ENCODE measurements around the gene KRT17.
"Not testable (repeated sequence)": the region's sequence is repeated elsewhere in the genome, so short reads cannot be mapped to it uniquely, and the experiment has no call there.

The KRT17 gene

GRCh38 chr17:41633556-41634199 is 9.3 kb upstream of the KRT17 start:
- FAIRE-seq = no peak

GRCh38 chr17:41632482-41633105 is 8.2 kb upstream of the KRT17 start:
- FAIRE-seq = no peak

- no peak for FAIRE-seq
These were observed 7.5 kb upstream of the KRT17 start for GRCh38 chr17:41631898-41632285.

- FAIRE-seq = no peak
These were observed 6.9 kb upstream of the KRT17 start for GRCh38 chr17:41631025-41631897.

GRCh38 chr17:41629826-41630670 is 5.7 kb upstream of the KRT17 start:
- no peak for FAIRE-seq

GRCh38 chr17:41629316-41629715 is 4.9 kb upstream of the KRT17 start:
- FAIRE-seq = no peak

GRCh38 chr17:41628621-41629255 is 4.4 kb upstream of the KRT17 start:
- not testable (repeated sequence) for FAIRE-seq

- FAIRE-seq = not testable (repeated sequence)
These were observed 3.6 kb upstream of the KRT17 start for GRCh38 chr17:41628073-41628370.

- FAIRE-seq = no peak
These were observed 3.1 kb upstream of the KRT17 start for GRCh38 chr17:41627316-41628072.

GRCh38 chr17:41626914-41627295 is 2.5 kb upstream of the KRT17 start:
- FAIRE-seq = not testable (repeated sequence)

GRCh38 chr17:41626028-41626913 is 1.9 kb upstream of the KRT17 start:
- FAIRE-seq = not testable (repeated sequence)

GRCh38 chr17:41625602-41626001 is 1.2 kb upstream of the KRT17 start:
- no peak for FAIRE-seq

GRCh38 chr17:41623184-41623861 is 1.1 kb downstream of the KRT17 start:
- FAIRE-seq = not testable (repeated sequence)

GRCh38 chr17:41622340-41623183 is 1.8 kb downstream of the KRT17 start:
- FAIRE-seq = not testable (repeated sequence)

- FAIRE-seq = no peak
These were observed 2.5 kb downstream of the KRT17 start for GRCh38 chr17:41621916-41622315.

- not testable (repeated sequence) for FAIRE-seq
These were observed 2.9 kb downstream of the KRT17 start for GRCh38 chr17:41621435-41621817.

- FAIRE-seq = no peak
These were observed 3.6 kb downstream of the KRT17 start for GRCh38 chr17:41620583-41621434.

- FAIRE-seq = not testable (repeated sequence)
These were observed 4.3 kb downstream of the KRT17 start for GRCh38 chr17:41619927-41620582.
